DMS53 treated with DMSO at 0.1 percent for 48 hours (cell line): Measurements from ENCODE around the gene CCDC3.
A peak's percentile ranks its signal among the peaks of the same experiment; 100 is the strongest.
"Not testable (repeated sequence)": the region's sequence is repeated elsewhere in the genome, so short reads cannot be mapped to it uniquely, and the experiment has no call there.

ENCODE experiments used
- DNase-seq: peaks from one replicate; lab custom pipeline; 2025; ENCODE audit not compliant: unreplicated experiment; lab: John Stamatoyannopoulos, UW

CCDC3 gene

GRCh38 chr10:13001041-13001886 lies at the start of gene CCDC3:
Gene CCDC3 (minus strand): TSS chr10:13001713. CDS start chr10:13001570, 143 bp downstream.
- DNase-seq = no peak

- DNase-seq = no peak
Measured at GRCh38 chr10:13051126-13051694, 49.7 kb upstream of the CCDC3 start.

- DNase-seq = no peak
Measured at GRCh38 chr10:13049774-13050420, 48.4 kb upstream of the CCDC3 start.

GRCh38 chr10:13048762-13049161 lies 47.2 kb upstream of the CCDC3 start:
- DNase-seq = no peak

GRCh38 chr10:13047529-13048206 lies 46.2 kb upstream of the CCDC3 start:
- no peak for DNase-seq

- no peak for DNase-seq
Measured at GRCh38 chr10:13046851-13047528, 45.5 kb upstream of the CCDC3 start.

GRCh38 chr10:13043520-13043919 lies 42.0 kb upstream of the CCDC3 start:
- DNase-seq = no peak

- peak; percentile 8 for DNase-seq
Measured at GRCh38 chr10:13039761-13040160, 38.2 kb upstream of the CCDC3 start.

GRCh38 chr10:13038391-13038790 lies 36.9 kb upstream of the CCDC3 start:
- no peak for DNase-seq

GRCh38 chr10:13037832-13038231 lies 36.3 kb upstream of the CCDC3 start:
- no peak for DNase-seq

- no peak for DNase-seq
Measured at GRCh38 chr10:13036841-13037240, 35.3 kb upstream of the CCDC3 start.

- not testable (repeated sequence) for DNase-seq
Measured at GRCh38 chr10:13035731-13036130, 34.2 kb upstream of the CCDC3 start.

- no peak for DNase-seq
Measured at GRCh38 chr10:13026873-13027272, 25.4 kb upstream of the CCDC3 start.

GRCh38 chr10:13023754-13024153 lies 22.2 kb upstream of the CCDC3 start:
- DNase-seq = no peak

- DNase-seq = no peak
Measured at GRCh38 chr10:13019280-13019679, 17.8 kb upstream of the CCDC3 start.

- no peak for DNase-seq
Measured at GRCh38 chr10:13018171-13018570, 16.7 kb upstream of the CCDC3 start.

GRCh38 chr10:13016886-13017285 lies 15.4 kb upstream of the CCDC3 start:
- DNase-seq = no peak

GRCh38 chr10:13016426-13016825 lies 14.9 kb upstream of the CCDC3 start:
- no peak for DNase-seq

GRCh38 chr10:13006037-13006436 lies 4.5 kb upstream of the CCDC3 start:
- DNase-seq = no peak

GRCh38 chr10:13003759-13004158 lies 2.2 kb upstream of the CCDC3 start:
- no peak for DNase-seq

GRCh38 chr10:13003004-13003403 lies 1.5 kb upstream of the CCDC3 start:
- no peak for DNase-seq
